Upper lobe of left lung (tissue), 4 donors: Measurements from ENCODE around the gene RAB11FIP4.

ENCODE experiments used
- POLR2A ChIP-seq, 4 donors: fragments of 450-650 bp; IDR thresholded peaks; one replicate each; pipeline ENCODE4 v1.5.1; 2016 to 2017; ENCODE audit warnings: antibody characterized with exemption in 4 of 4, mild to moderate bottlenecking in 2 of 4
- TF ChIP-seq, protein P1 (sequence below), 6 experiments: fragments of 450-650 bp in 4 of 6; fragments of 200-600 bp in 2 of 6; sonication (generic) in 2 of 6; IDR thresholded peaks; one replicate each; pipeline ENCODE4 v1.5.1; 2016 to 2019; ENCODE audit warnings: antibody characterized with exemption in 6 of 6

DNA sequence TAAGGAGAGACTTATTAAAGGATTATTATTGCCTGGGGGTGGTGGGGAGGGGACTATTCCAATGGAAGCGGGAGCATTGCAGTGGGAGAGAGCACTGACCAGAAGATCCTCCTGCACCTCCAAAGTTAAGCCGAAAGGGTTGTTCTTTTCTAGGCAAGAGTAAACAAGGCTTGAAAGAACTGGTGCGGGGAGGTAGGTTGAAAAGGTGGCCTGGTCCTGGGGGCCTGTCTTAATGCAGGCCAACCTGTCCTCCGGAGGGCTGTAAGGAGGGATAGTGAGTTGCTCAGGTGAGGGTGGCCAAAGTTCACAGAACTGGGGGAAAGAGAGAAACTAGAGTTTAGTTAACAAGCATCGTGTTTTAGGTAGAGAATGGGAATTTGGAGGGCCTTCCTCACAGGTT is 65.3 kb downstream of the RAB11FIP4 start:
- TF ChIP-seq, protein P1, sequence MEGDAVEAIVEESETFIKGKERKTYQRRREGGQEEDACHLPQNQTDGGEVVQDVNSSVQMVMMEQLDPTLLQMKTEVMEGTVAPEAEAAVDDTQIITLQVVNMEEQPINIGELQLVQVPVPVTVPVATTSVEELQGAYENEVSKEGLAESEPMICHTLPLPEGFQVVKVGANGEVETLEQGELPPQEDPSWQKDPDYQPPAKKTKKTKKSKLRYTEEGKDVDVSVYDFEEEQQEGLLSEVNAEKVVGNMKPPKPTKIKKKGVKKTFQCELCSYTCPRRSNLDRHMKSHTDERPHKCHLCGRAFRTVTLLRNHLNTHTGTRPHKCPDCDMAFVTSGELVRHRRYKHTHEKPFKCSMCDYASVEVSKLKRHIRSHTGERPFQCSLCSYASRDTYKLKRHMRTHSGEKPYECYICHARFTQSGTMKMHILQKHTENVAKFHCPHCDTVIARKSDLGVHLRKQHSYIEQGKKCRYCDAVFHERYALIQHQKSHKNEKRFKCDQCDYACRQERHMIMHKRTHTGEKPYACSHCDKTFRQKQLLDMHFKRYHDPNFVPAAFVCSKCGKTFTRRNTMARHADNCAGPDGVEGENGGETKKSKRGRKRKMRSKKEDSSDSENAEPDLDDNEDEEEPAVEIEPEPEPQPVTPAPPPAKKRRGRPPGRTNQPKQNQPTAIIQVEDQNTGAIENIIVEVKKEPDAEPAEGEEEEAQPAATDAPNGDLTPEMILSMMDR (IDR thresholded peaks at IDR 0.05), result no peak
- TF ChIP-seq POLR2A (IDR thresholded peaks at IDR 0.05), result no peak
